Fibroblast of the aortic adventitia (primary cell): Measurements from ENCODE around the gene UQCR11. TPM values are rescaled to one million over a fixed set of nuclear protein-coding genes. Genes with fewer than 3 reads are reported as not detected.

Experiments used
- DNase-seq: peaks from one replicate; pipeline ENCODE4 v3.0.0-alpha.2; 2010; ENCODE audit warnings: low read depth
- H3K4me3 ChIP-seq: 2 replicates; pipeline ENCODE4 v1.5.1; 2011; ENCODE audit warnings: low read depth, mild to moderate bottlenecking, control low read depth, low read length, moderate library complexity
- CTCF ChIP-seq: IDR thresholded peaks from 2 replicates; pipeline ENCODE4 v1.5.1; 2011; ENCODE audit warnings: mild to moderate bottlenecking, low read length, control low read depth, inconsistent platforms; ENCODE audit not compliant: insufficient read depth
- total RNA-seq: library from RNA; depleted of rRNA; stranded (reverse); fragments of >200 nt; gene quantifications from 2 replicates; pipeline ENCODE4 v1.2.3, GENCODE V29; 2012; ENCODE audit warnings: low replicate concordance

The UQCR11 gene
- total RNA-seq, 1 donor: 37.6 TPM

DNA sequence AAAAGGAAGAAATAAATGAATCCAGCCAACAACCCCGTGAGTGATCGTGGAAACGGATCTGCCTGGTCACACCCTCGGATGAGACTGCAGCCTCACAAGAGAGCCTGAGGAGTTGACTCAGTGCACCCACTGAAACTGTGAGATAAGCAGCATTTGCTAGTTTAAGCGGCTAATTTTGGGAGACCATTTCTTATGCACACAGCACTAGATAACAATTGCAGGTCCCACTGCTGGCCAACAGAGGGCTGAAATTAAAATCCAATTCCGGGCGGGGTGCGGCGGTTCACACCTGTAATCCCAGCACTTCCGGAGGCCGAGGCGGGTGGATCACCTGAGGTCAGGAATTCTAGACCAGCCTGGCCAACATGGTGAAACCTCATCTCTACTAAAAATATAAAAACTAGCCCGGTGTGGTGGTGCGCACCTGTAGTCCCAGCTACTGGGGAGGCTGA lies 3.6 kb downstream of the UQCR11 start:
- no peak for DNase-seq
- H3K4me3 ChIP-seq: no peak overlapping the region
- TF ChIP-seq CTCF: peak; percentile 18

DNA sequence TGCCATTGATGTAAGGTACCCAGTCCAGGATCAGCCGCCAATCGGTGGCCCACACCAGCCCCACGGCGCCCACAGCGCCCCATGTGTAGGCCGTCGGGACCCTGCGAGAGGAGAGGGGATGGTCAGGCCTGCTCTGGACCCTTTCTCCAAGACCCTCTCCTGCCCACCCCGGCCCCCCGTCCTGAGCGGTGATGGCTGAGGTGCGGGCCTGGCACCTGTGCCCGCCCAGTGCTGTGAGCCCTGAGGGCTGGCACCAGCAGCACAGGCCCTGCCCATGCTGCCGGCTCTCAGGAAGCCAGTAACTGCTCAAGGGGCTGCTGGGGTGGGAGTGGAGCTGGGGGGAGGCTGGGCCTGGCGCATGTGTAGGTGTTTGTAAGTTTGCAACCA lies 5.8 kb downstream of the UQCR11 start:
- H3K4me3 ChIP-seq: no peak overlapping the region
- DNase-seq: no peak
- TF ChIP-seq CTCF: no peak

DNA sequence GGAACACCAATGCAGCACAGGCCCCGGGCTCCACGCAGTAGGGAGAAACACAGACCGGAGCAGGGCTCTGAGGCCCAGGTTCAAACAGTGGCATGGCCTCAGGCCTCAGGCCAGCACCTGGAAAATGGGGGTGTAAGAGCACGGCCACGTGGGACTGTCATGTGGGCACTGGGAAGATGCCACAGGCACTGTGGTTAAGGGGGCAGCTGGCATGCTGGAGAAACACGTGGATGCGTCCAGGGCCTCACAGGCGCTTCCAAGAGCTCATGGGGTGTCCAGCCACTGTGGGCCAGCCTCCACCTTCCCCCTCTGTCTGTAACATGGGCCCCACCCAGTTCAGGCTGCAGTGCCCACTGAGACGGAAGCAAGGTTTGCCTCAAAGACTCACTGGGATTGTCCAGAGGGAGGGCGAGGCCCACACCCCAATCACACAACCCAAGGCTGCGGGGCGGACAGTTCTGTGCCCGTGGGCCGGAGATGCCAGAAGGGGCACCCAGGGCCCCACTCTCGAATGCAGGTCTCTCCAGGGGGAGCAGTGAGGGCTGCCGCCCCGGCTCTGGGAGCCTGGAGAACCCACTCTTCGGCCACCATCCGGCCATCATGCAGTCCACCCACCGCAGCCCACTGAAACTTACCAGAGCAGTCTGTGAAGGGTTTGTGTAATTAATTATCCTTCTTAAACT lies 6.3 kb downstream of the UQCR11 start:
- no peak for DNase-seq
- TF ChIP-seq CTCF: no peak
- no peak overlapping the region for H3K4me3 ChIP-seq

GRCh38 chr19:1593501-1593772 lies 11.8 kb downstream of the UQCR11 start:
- H3K4me3 ChIP-seq: peak overlapping the region; percentile 88
- DNase-seq: no peak
- no peak for TF ChIP-seq CTCF

DNA sequence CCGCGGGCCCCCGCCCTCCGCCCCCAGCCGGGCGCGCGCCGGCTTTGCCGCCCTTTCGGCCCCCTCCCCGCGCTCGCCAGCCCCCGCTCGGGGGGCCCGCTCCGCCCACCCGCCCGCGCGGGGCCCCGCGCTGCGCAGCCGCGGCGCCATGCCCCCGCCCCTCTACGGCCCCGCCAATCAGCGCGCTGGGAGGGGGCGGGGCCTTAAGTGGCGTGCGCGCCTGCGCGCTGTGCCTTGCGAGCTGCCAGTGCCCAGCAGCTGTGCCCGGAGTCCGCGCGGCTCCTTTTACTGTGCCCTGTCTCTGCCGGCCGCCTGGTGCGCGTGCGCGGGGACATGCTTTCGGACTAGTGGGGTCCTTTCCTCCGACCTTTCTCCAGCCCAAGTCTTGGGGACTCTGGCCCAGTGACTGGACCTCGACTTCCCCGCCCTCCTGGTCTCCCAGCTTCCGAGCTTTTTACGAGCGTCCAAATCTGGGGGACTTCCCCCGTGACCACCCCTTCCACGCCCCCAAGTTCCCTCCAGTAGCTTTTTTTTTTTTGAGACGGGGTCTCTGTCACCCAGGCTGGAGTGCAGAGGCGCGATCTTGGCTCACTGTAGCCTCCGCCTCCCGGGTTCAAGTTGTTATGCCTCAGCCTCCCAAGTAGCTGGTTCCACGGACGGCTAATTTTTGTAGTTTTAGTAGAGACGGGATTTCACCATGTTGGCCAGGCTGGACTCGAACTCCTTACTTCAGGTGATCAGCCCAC lies 12.3 kb downstream of the UQCR11 start, which contains the start of gene MBD3:
Gene MBD3, minus strand, starts transcription at position 111 of the 746 bp plus-strand sequence. CDS start 234 bp downstream, outside the sequence.
- TF ChIP-seq CTCF: peak; percentile 9
- peak; percentile 92 for DNase-seq
- H3K4me3 ChIP-seq: peak within 1 kb of the TSS; percentile 88

- H3K4me3 ChIP-seq: peak overlapping the region; percentile 87
- DNase-seq: peak; percentile 86
- TF ChIP-seq CTCF: no peak
Observed at GRCh38 chr19:1592024-1592754, 13.1 kb downstream of the UQCR11 start.
